ENCODE data around the gene BRINP1.

The BRINP1 gene

GRCh38 chr9:119339056-119339455 lies 30.2 kb downstream of the BRINP1 start:
- DNase-seq (ENCODE audit: low read depth in 2 of 2) = no peak

- DNase-seq (ENCODE audit: low read depth in 2 of 2) = no peak
Measured at GRCh38 chr9:119337573-119337972, 31.7 kb downstream of the BRINP1 start.

- no peak for DNase-seq (ENCODE audit: low read depth in 2 of 2)
Measured at GRCh38 chr9:119334745-119335144, 34.5 kb downstream of the BRINP1 start.

- no peak for DNase-seq (ENCODE audit: low read depth in 2 of 2)
Measured at GRCh38 chr9:119333507-119334229, 35.6 kb downstream of the BRINP1 start.

- no peak for DNase-seq (ENCODE audit: low read depth in 2 of 2)
Measured at GRCh38 chr9:119332522-119332921, 36.7 kb downstream of the BRINP1 start.

- no peak for DNase-seq (ENCODE audit: low read depth in 2 of 2)
Measured at GRCh38 chr9:119322184-119322583, 47.1 kb downstream of the BRINP1 start.

GRCh38 chr9:119318371-119318770 lies 50.9 kb downstream of the BRINP1 start:
- no peak for DNase-seq (ENCODE audit: low read depth in 2 of 2)

GRCh38 chr9:119313846-119314245 lies 55.4 kb downstream of the BRINP1 start:
- DNase-seq (ENCODE audit: low read depth in 2 of 2) = no peak

- DNase-seq (ENCODE audit: low read depth in 2 of 2) = no peak
Measured at GRCh38 chr9:119310741-119311140, 58.5 kb downstream of the BRINP1 start.

- DNase-seq (ENCODE audit: low read depth in 2 of 2) = no peak
Measured at GRCh38 chr9:119307471-119307870, 61.8 kb downstream of the BRINP1 start.

GRCh38 chr9:119304555-119304954 lies 64.7 kb downstream of the BRINP1 start:
- no peak for DNase-seq (ENCODE audit: low read depth in 2 of 2)

- DNase-seq (ENCODE audit: low read depth in 2 of 2) = no peak
Measured at GRCh38 chr9:119302988-119303698, 66.1 kb downstream of the BRINP1 start.

GRCh38 chr9:119298076-119298853 lies 71.0 kb downstream of the BRINP1 start:
- no peak for DNase-seq (ENCODE audit: low read depth in 2 of 2)

- DNase-seq (ENCODE audit: low read depth in 2 of 2) = no peak
Measured at GRCh38 chr9:119291554-119291953, 77.7 kb downstream of the BRINP1 start.

- DNase-seq (ENCODE audit: low read depth in 2 of 2) = no peak
Measured at GRCh38 chr9:119289740-119290433, 79.3 kb downstream of the BRINP1 start.

- DNase-seq (ENCODE audit: low read depth in 2 of 2) = no peak
Measured at GRCh38 chr9:119284587-119285337, 84.5 kb downstream of the BRINP1 start.

- DNase-seq (ENCODE audit: low read depth in 2 of 2) = no peak
Measured at GRCh38 chr9:119284118-119284517, 85.1 kb downstream of the BRINP1 start.

GRCh38 chr9:119283078-119283794 lies 86.0 kb downstream of the BRINP1 start:
- DNase-seq (ENCODE audit: low read depth in 2 of 2) = no peak

GRCh38 chr9:119282476-119283077 lies 86.7 kb downstream of the BRINP1 start:
- DNase-seq (ENCODE audit: low read depth in 2 of 2) = no peak

Data from stimulated activated CD8-positive, alpha-beta memory T cell treated with anti-CD3 and anti-CD28 coated beads, Interleukin-7, amount 100 ng/mL, for 4 hours (primary cell).